HFFc6 (cell line): ENCODE results near the gene FZD8. TPM values are rescaled to one million over a fixed set of nuclear protein-coding genes. Genes with fewer than 3 reads are reported as not detected.

ENCODE experiments used
- DNase-seq: peaks from one replicate; pipeline ENCODE4 v3.0.0-alpha.2; 2018
- H3K27ac Mint-ChIP-seq: 2 replicates; pipeline ENCODE4 v1.8.0; 2020; ENCODE audit warnings: mild to moderate bottlenecking, mixed read lengths
- H3K27me3 Mint-ChIP-seq: 2 replicates; pipeline ENCODE4 v1.8.0; 2021; ENCODE audit warnings: mild to moderate bottlenecking, moderate library complexity, mixed read lengths; ENCODE audit not compliant: insufficient read depth
- H3K36me3 Mint-ChIP-seq: 2 replicates; pipeline ENCODE4 v1.8.0; 2021; ENCODE audit warnings: low read depth, mixed read lengths
- H3K4me1 Mint-ChIP-seq: 2 replicates; pipeline ENCODE4 v1.8.0; 2020; ENCODE audit warnings: low read depth, mixed read lengths
- H3K4me3 Mint-ChIP-seq: 2 replicates; pipeline ENCODE4 v1.8.0; 2020; ENCODE audit warnings: mild to moderate bottlenecking, moderate library complexity, mixed read lengths
- H3K9me3 Mint-ChIP-seq: 2 replicates; pipeline ENCODE4 v1.8.0; 2020; ENCODE audit warnings: mild to moderate bottlenecking, mixed read lengths
- total RNA-seq, 6 experiments: library from RNA; stranded (reverse); fragmentation: NEBNext Ultra II Directional; extraction: Animal tissue kit (Norgen Biotek cat#: 25700); gene quantifications; 2 replicates in 1 of 6; 3 replicates in 5 of 6; pipeline ENCODE4 v1.2.3, GENCODE V29; 2021
- TF ChIP-seq, protein P1 (sequence below): fragments of 200-600 bp; sonication (generic); IDR thresholded peaks from 2 replicates; pipeline ENCODE4 v1.5.0; 2021; ENCODE audit warnings: antibody characterized with exemption, mild to moderate bottlenecking

The FZD8 gene
- total RNA-seq, 6 experiments from 2014 or later = 0.24 to 1.2 (median 0.84) TPM

DNA sequence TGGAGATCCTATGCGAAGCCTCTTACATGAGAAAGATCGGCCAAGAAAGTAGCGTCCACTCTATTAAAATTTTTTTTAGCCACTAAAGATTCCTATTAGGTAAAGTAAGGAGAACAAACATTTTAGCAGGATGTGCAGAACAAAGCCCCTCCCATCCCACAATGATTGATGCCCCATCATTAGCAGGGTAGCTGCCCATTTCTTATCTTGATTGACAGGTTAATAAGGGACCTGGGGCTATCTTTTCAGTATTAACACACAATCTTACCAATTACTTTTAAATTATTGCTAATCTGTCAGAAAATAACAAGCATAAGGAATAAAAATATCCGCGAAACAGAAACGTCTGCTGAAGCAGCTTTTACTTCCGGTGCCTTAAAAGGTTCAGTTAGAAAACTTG is 5.1 kb downstream of the FZD8 start:
- peaks cover 8% of the 10 kb centered on the region; the same call in 1 of the 2 replicates for H3K4me1 Mint-ChIP-seq
- H3K36me3 Mint-ChIP-seq = no peaks in the 10 kb centered on the region
- H3K27me3 Mint-ChIP-seq = peaks cover 18% of the 10 kb centered on the region
- TF ChIP-seq, protein P1, sequence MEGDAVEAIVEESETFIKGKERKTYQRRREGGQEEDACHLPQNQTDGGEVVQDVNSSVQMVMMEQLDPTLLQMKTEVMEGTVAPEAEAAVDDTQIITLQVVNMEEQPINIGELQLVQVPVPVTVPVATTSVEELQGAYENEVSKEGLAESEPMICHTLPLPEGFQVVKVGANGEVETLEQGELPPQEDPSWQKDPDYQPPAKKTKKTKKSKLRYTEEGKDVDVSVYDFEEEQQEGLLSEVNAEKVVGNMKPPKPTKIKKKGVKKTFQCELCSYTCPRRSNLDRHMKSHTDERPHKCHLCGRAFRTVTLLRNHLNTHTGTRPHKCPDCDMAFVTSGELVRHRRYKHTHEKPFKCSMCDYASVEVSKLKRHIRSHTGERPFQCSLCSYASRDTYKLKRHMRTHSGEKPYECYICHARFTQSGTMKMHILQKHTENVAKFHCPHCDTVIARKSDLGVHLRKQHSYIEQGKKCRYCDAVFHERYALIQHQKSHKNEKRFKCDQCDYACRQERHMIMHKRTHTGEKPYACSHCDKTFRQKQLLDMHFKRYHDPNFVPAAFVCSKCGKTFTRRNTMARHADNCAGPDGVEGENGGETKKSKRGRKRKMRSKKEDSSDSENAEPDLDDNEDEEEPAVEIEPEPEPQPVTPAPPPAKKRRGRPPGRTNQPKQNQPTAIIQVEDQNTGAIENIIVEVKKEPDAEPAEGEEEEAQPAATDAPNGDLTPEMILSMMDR = no peak
- H3K4me3 Mint-ChIP-seq = no peak overlapping the region
- H3K9me3 Mint-ChIP-seq = no peaks in the 10 kb centered on the region
- H3K27ac Mint-ChIP-seq = no peak overlapping the region
- DNase-seq = no peak

GRCh38 chr10:35635576-35635975 is 6.5 kb downstream of the FZD8 start:
- Mint-ChIP-seq H3K27ac (no peak overlapping the region), H3K27me3 (peaks cover 18% of the 10 kb centered on the region), H3K36me3 (no peaks in the 10 kb centered on the region), H3K9me3 (no peaks in the 10 kb centered on the region), H3K4me1 (peaks cover 8% of the 10 kb centered on the region; the same call in 1 of the 2 replicates), H3K4me3 (no peak overlapping the region)
- TF ChIP-seq, protein P1 = peak; percentile 97
- DNase-seq = peak; percentile 60

GRCh38 chr10:35633006-35633980 is 8.8 kb downstream of the FZD8 start:
- Mint-ChIP-seq H3K27me3 (peaks cover 11% of the 10 kb centered on the region), H3K36me3 (no peaks in the 10 kb centered on the region), H3K4me3 (no peak overlapping the region), H3K4me1 (peaks cover 8% of the 10 kb centered on the region; the same call in 1 of the 2 replicates), H3K27ac (0 out of 2 replicates have a peak overlapping the region, but pooled peaks have one; percentile 8), H3K9me3 (no peaks in the 10 kb centered on the region)
- TF ChIP-seq, protein P1 = no peak
- no peak for DNase-seq

GRCh38 chr10:35632027-35632426 is 10.1 kb downstream of the FZD8 start:
- no peaks in the 10 kb centered on the region for H3K9me3 Mint-ChIP-seq
- peaks cover 5% of the 10 kb centered on the region for H3K27me3 Mint-ChIP-seq
- TF ChIP-seq, protein P1 = no peak
- no peak overlapping the region for H3K27ac Mint-ChIP-seq
- no peak for DNase-seq
- peaks cover 18% of the 10 kb centered on the region for H3K4me1 Mint-ChIP-seq
- H3K4me3 Mint-ChIP-seq = no peak overlapping the region
- no peaks in the 10 kb centered on the region for H3K36me3 Mint-ChIP-seq

DNA sequence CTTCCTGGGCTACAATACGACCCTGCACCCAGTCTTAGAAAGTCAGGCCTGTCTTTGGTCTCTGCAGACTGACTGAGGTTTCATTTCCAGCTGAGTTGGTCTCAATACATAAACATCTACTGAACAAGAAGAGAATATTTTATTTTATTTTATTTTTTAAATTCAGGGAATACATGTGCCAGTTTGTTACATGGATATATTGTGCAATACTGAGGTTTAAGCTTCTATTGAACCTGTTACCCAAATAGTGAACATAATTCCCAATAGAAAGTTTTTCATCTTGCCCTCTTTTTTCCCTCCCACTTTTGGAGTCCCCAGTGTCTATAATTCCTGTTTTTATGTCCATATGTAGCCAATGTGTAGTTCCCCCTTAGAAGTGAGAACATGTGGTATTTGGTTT is 10.7 kb downstream of the FZD8 start:
- no peak overlapping the region for H3K4me3 Mint-ChIP-seq

More for the DNA sequence above, 10.7 kb downstream of the FZD8 start:
- DNase-seq = no peak
- peaks cover 5% of the 10 kb centered on the region for H3K27me3 Mint-ChIP-seq
- TF ChIP-seq, protein P1 = no peak
- no peaks in the 10 kb centered on the region for H3K9me3 Mint-ChIP-seq
- H3K27ac Mint-ChIP-seq = no peak overlapping the region
- peaks cover 24% of the 10 kb centered on the region for H3K4me1 Mint-ChIP-seq
- no peaks in the 10 kb centered on the region for H3K36me3 Mint-ChIP-seq
